ENCODE data around the gene HTR6.

HTR6 gene

DNA sequence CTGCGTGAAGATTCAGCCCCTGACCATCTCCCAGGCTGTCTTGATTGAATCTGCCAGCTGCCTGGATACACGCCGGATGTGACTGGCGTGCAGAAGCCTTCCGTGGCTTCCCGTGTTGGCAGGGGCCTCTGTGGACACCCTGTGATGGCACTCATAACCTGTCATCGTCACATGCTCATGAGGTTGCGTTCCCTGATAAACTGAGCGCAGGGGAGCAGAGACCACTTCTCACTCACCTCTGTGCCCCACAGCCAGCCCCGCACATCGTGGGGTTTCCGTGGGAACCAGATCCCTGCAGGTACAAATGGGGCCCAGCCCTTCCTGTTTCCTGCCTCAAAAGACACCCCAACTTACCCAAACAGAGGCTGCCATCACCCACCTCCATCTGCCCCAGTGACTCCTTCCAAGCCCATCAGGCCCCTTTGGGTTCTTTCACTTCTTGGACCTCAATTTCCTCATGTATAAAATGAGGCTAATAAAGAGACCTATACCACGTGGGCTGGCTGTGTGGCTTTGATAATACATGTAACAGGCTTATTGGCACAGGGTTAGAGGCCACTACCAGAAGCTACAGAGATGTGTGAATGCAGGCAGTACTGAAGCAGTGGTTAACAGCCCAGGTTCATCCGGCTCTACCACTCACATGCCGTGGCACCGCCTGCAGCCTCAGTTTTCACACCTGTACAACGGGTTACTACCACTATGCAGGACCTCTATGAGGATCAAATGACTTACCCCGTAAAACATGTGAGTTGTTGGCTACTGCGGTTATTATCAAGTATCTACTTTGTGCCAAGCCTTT is 23.6 kb downstream of the HTR6 start:
- DNase-seq (ENCODE audit: low read depth in 3 of 3), result no peak

DNA sequence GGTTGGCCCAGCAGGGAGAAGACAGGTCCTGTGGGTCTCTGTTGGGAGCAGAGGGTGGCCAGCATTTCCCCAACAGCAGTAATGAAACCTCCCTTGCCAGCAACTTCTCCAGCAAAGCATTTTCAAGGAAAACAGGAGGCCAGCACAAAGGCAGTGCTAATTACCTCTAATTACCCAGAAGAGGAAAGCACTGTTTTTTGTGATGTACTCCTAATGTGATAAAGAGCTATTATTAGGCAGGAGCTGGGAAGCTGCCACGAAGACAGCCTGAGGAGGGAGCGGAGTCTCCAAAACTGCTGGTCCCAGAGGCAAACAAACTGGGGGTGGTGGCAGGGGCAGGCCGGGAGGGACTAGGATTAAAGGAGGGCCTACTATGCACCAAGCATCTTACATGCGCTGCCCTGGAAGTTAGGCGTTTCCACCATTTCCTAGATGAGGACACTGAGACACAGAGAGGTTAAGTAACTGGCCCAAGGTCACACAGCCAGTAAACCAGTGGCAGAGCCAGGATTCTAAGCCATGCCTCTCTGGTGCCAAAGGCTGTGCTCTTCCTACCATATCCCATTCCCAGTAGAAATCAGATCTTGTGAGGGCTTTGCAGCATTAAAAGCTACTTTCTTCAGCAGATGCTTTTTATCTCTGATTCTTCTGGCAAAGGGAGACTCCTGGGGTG is 24.5 kb downstream of the HTR6 start:
- no peak for DNase-seq (ENCODE audit: low read depth in 3 of 3)

GRCh38 chr1:19689856-19690255 is 25.2 kb downstream of the HTR6 start:
- no peak for DNase-seq (ENCODE audit: low read depth in 3 of 3)

GRCh38 chr1:19690342-19690741 is 25.7 kb downstream of the HTR6 start:
- no peak for DNase-seq (ENCODE audit: low read depth in 3 of 3)

GRCh38 chr1:19694298-19694697 is 29.6 kb downstream of the HTR6 start:
- DNase-seq (ENCODE audit: low read depth in 3 of 3), result no peak

DNA sequence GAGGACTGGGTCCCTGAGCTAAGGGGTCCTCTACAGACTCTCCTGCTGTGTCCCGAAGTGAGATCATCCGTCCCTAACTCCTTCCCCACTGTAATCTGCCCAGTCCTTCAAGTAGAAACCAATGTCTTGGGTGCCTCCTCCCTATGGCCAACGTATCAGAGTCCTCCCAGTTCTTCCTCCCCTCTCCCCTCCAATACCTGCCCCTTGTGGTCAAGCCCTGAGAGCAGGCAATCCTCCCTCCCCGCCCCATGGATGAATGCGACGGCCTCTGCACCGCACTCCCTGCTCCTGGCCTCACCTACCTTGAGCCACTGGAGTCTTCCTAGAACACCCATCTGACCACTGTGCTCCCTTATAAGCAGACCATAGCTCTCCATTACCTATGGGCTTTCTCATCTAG is 31.1 kb downstream of the HTR6 start:
- DNase-seq (ENCODE audit: low read depth in 3 of 3), result no peak

DNA sequence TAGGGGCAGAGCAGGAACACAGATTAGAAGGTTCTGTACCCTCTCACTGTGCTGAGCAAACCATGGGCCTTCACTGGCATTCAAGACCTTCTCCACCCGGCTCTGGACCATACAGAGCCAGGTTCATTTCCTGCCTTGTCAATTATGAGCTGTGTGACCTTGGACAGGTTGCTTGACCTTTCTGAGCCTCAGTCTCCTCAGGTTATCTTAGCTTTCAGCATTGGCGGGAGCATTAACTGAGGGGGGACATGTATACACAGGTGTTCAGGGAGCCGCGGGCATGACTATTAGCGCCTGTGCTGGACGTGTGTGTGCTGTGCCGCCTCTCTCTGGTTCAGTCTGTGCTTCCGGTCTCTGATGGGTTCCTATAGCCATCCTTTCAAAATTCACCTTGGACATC is 32.1 kb downstream of the HTR6 start:
- DNase-seq (ENCODE audit: low read depth in 3 of 3), result no peak

DNA sequence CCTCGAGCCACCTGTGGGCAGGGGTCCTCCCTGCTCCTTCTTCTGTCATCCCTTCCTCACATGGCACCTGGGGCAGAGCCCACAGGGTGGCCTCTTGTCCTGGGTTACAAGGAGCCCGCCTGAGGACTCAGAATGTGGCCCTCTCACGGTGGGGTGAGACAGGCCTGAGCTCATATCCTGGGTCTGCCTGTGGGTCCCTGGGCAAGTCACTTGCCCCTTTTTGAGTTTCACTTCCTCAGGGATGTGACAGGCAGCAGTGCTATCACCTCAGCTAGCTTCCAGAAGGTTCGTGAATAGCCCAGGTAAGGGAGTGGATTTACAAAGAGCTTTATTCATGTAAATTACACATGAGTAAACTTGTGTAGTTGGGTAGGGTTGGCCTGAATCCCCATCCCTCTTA is 33.5 kb downstream of the HTR6 start:
- DNase-seq (ENCODE audit: low read depth in 3 of 3), result no peak

DNA sequence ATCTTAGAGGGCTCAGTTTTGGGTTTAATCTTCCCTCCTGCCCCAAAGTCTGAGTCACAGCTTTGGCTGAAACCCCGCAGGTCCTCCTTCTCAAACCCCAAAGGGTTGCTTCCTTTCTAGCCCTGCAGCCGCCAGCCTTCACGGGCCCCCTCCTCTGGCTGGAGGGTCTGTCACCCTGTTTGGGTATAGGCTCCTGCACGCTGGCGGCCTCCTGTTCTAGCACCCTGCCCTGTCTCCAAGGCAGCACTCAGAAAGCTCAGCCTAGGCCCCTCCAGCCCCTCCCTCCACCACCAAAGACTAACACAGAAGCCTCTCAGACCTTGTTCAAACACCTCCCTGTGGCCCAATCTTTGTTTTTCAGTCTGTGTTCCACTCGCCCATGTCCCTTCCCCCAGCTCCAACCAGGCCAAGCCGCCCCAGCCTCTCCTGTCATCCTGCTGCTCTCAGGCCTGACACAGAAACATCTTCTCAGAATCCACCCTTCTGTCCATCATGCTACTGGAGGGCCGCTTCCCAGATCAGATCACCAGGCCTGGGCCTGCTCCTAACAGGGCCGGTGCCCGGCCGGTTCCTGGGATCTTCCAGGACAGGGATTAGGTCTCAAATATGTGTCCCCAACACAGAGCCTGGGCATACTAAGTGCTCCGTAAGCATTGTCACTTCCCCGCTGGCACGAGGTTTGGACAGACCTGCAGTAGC is 35.6 kb downstream of the HTR6 start:
- no peak for DNase-seq (ENCODE audit: low read depth in 3 of 3)

GRCh38 chr1:19703280-19703679 is 38.6 kb downstream of the HTR6 start:
- DNase-seq (ENCODE audit: low read depth in 3 of 3), result no peak

GRCh38 chr1:19704247-19705113 is 39.8 kb downstream of the HTR6 start:
- DNase-seq (ENCODE audit: low read depth in 3 of 3), result peak in 2 of 3 donors; percentile 31 to 33

DNA sequence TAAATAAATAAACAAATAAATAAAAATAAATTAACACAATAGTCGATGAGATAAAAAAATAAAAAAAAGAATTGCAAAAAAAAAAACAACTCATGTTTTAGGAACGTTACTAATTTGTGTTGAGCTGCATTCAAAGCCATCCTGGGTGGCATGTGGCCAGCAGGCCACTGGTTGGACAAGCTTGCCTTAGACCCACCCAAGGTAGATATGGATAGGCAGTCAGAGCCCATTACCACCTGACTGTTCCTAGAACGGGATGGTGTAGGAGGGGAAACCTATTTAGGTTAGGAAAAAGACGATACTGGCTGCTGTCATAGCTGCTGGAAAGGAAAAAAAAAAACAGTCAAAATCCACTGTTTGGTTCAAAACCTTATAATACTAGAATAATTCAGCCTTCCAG is 40.8 kb downstream of the HTR6 start:
- no peak for DNase-seq (ENCODE audit: low read depth in 3 of 3)

DNA sequence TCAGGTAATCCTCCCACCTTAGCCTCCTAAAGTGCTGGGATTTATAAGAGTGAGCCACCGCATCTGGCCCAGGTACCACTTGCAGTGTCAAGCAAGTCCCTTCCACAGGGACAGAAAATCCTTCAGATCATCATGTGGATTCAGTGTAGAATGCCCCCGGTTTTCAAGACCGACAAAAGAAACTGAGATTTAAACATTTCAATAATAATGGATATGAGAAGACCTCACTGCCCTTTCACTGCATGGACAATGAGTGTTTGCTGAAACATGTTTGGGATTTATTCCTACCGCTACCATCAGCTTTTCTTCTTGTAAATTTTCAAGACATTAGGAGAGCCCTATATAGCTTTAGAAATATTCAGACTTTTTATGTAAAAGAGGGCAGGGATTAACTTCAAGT is 41.5 kb downstream of the HTR6 start:
- DNase-seq (ENCODE audit: low read depth in 3 of 3), result no peak

GRCh38 chr1:19708567-19709110 is 44.0 kb downstream of the HTR6 start:
- no peak for DNase-seq (ENCODE audit: low read depth in 3 of 3)

DNA sequence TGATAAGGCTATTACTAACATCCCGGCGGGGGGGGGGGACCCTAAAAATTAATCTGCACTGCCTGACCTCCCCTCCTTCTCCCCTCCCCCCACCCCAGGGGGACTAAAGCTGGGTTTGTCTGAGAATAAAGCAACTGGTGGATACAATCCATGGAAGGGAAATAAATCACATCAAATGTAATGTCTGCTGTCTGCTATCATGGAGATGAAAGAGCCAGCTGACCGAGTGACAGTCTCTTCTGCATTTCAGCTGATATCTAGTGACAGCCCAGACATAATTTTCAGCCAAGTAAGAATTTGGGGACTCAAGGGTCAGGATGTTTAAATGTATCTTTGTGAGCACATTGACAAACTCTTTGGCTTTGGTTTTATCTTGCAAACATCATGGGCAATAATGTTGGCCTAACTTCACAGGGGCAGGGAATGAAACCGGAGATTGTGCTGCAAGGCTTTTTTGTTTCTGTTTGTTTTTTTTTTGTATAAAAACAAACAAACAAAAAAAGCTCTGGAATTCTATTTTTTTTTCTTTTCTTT is 44.7 kb downstream of the HTR6 start:
- no peak for DNase-seq (ENCODE audit: low read depth in 3 of 3)

DNA sequence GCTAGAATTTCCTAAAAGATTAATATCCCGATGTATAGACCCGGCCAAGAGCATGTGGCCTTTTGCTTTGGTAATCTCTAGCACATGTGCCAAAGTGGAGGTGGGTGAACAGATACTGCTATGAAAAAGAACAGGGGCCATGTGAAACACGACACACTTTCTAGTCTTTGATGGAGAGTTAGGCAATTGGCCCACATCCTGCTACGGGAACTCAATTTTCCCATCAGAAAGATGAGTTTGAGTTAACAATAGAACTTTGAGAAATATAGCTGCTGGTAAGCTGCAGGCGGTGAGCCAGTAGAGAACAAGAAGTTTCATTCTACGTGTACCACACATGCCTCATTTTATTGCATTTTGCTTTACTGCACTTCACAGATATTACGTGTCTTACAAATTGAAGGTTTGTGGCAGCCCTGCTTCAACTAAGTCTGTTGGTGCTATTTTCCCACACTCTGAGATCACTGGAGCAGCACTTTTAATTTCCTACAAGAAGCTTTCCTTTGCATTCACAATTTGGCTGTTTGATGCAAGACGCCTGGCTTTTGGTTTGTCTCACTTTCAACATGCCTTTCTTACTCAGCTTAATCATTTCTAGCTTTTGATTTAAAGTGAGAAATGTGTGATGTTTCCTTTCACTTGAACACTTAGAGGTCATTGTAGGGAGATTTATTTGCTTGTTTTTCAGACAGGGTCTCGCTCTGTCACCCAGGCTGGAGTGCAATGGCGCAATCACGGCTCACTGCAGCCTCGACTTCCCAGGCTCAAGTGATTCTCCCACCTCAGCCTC is 46.3 kb downstream of the HTR6 start:
- peak; percentile 8 to 26 (median 10) for DNase-seq (ENCODE audit: low read depth in 3 of 3)

- no peak for DNase-seq (ENCODE audit: low read depth in 3 of 3)
Measured at GRCh38 chr1:19712928-19713327, 48.3 kb downstream of the HTR6 start.

GRCh38 chr1:19715334-19716203 is 50.9 kb downstream of the HTR6 start:
- DNase-seq (ENCODE audit: low read depth in 3 of 3), result peak; percentile 83 to 89 (median 87)

- DNase-seq (ENCODE audit: low read depth in 3 of 3), result no peak
Measured at GRCh38 chr1:19717467-19717866, 52.8 kb downstream of the HTR6 start.
